Measurements from ENCODE around the gene YY1. TPM values are rescaled to one million over a fixed set of nuclear protein-coding genes. Genes with fewer than 3 reads are reported as not detected.

The YY1 gene
- total RNA-seq, 1 donor from 2014 or later = 72.0 TPM

DNA sequence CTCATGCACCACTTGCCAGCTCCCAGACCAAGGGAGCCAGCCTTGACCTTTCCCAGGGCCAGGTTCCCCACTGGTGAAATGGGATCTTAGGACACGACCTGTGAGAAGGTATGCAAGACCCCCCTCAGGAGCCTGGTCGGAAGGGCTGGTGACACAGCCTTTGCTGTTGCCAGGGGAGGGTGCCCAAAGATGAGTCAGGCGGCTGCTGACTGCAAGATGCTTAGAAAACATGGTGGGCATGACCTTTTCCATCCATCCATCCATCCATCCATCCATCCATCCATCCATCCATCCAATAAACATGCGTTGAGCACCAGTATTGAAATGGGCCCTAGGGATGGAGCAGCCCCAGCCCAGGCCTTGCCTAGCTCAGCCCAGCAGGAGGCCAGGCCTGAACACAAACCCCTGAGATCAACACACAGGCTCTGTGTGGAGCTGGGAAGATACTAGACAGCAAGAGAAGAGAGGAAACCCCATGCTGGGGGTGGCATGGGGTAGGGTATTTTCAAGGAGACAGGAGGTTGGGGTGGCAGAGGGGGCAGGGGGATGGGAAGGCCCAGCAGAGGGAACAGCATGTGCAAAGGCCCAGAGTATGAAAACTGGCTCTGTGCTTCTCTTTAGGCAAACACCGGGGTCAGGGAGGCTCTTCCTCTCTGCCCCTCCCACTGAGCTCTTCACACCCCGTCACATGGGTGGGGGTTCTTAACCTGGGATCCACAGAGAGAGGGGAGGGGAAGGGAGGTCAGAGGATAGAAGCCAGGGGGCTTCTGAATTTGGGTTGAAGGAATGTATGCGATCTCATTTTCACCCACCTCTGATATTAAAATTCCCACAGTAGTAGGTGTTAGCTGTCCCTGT lies 26.2 kb upstream of the YY1 start:
- Mint-ChIP-seq H3K4me3 (peak overlapping the region; percentile 82), H3K36me3 (ENCODE audit: low read depth) (peaks cover under 1% of the 10 kb centered on the region), H3K9me3 (peaks cover under 1% of the 10 kb centered on the region), H3K27me3 (ENCODE audit: low read depth) (no peaks in the 10 kb centered on the region), H3K27ac (ENCODE audit: unreplicated experiment) (no peak overlapping the region), H3K4me1 (peaks cover 31% of the 10 kb centered on the region)
- no peak for DNase-seq (ENCODE audit: low read depth, low spot score)
- no peak for TF ChIP-seq CTCF (conservative IDR thresholded peaks at IDR 0.05)

- peak overlapping the region; percentile 77 for H3K4me3 Mint-ChIP-seq
- H3K9me3 Mint-ChIP-seq = no peaks in the 10 kb centered on the region
- H3K4me1 Mint-ChIP-seq = peaks cover 32% of the 10 kb centered on the region
- no peak for TF ChIP-seq CTCF (conservative IDR thresholded peaks at IDR 0.05)
- DNase-seq (ENCODE audit: low read depth, low spot score) = no peak
- peak overlapping the region; percentile 75 for H3K27ac Mint-ChIP-seq (ENCODE audit: unreplicated experiment)
- no peaks in the 10 kb centered on the region for H3K36me3 Mint-ChIP-seq (ENCODE audit: low read depth)
- H3K27me3 Mint-ChIP-seq (ENCODE audit: low read depth) = no peaks in the 10 kb centered on the region
Observed at GRCh38 chr14:100213587-100213955, 25.4 kb upstream of the YY1 start.

DNA sequence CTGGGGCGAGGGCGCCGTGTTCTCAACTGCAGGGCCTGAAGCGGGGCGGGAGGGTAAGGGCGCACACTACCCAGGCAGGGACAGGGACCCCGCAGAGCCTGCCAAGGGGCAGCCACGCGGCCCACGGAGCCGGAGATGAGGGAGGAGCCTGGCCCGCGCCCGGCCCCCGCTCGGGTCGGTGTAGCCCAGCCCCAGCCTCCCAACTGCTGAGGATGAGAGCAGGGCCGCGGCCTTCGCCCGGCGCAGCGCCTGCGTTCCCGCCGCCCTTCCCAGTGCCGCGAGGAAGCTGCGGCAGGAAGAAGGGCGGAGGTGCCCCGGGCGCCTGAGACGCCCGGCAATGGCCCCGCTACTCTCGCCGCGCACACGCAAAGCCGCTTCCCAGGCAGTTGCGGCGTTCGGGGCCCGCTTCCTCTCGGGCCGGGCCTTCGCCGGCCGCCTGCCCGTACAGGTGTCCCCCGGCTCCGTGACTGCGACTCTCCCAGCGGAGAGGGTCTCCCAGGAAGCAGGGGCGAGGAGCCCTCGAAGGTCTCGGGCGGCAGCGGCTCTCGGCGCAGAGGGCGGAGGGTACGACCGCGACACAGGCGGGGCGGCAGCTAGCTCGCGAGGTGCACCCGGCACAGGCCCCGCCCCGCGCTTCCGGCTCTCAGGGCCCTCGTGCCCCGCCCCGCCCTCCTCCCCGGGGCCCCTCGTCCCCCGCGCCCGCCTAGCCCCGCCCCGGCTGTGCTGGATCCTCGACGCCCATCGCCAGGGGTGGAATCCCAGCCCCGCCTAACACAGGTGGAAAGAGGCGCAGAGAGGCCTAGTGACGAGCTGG lies 24.8 kb upstream of the YY1 start:
- Mint-ChIP-seq H3K4me3 (peak overlapping the region; percentile 77), H3K4me1 (peaks cover 32% of the 10 kb centered on the region), H3K9me3 (no peaks in the 10 kb centered on the region)

DNA sequence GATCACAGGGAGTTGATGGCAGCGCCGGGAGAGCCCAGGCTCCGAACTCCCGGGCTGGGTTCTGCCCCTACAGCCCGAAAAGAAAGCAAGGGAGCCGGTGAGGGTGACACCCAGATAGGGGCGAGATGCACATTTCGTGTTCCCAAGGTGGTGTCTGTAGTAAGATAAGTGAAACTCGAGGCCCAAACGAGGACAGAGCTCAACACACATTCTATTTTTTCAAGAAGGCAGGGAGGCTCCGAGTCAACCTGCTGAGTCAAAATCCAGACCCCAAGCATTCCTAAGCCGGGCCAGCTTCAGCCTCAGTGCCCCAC lies 24.2 kb upstream of the YY1 start:
- Mint-ChIP-seq H3K27ac (ENCODE audit: unreplicated experiment) (peak overlapping the region; percentile 81), H3K9me3 (no peaks in the 10 kb centered on the region), H3K27me3 (ENCODE audit: low read depth) (no peaks in the 10 kb centered on the region), H3K4me1 (peaks cover 32% of the 10 kb centered on the region), H3K36me3 (ENCODE audit: low read depth) (no peaks in the 10 kb centered on the region), H3K4me3 (peak overlapping the region; percentile 39)
- no peak for TF ChIP-seq CTCF (conservative IDR thresholded peaks at IDR 0.05)
- no peak for DNase-seq (ENCODE audit: low read depth, low spot score)

More for the DNA sequence above, 24.8 kb upstream of the YY1 start:
- peak overlapping the region; percentile 81 for H3K27ac Mint-ChIP-seq (ENCODE audit: unreplicated experiment)
- no peaks in the 10 kb centered on the region for H3K36me3 Mint-ChIP-seq (ENCODE audit: low read depth)
- no peaks in the 10 kb centered on the region for H3K27me3 Mint-ChIP-seq (ENCODE audit: low read depth)
- peak; percentile 77 for DNase-seq (ENCODE audit: low read depth, low spot score)
- no peak for TF ChIP-seq CTCF (conservative IDR thresholded peaks at IDR 0.05)

GRCh38 chr14:100215330-100215885 lies 23.5 kb upstream of the YY1 start:
- Mint-ChIP-seq H3K4me3 (peak overlapping the region; percentile 39), H3K27me3 (ENCODE audit: low read depth) (no peaks in the 10 kb centered on the region), H3K9me3 (no peaks in the 10 kb centered on the region), H3K36me3 (ENCODE audit: low read depth) (no peaks in the 10 kb centered on the region), H3K27ac (ENCODE audit: unreplicated experiment) (no peak overlapping the region), H3K4me1 (peaks cover 32% of the 10 kb centered on the region)
- DNase-seq (ENCODE audit: low read depth, low spot score) = no peak
- no peak for TF ChIP-seq CTCF (conservative IDR thresholded peaks at IDR 0.05)
